Measurements from ENCODE around the gene GORASP1. TPM values are rescaled to one million over a fixed set of nuclear protein-coding genes. Genes with fewer than 3 reads are reported as not detected.

The GORASP1 gene
- total RNA-seq, 2 donors from 2014 or later: 47.4 to 48.9 TPM

DNA sequence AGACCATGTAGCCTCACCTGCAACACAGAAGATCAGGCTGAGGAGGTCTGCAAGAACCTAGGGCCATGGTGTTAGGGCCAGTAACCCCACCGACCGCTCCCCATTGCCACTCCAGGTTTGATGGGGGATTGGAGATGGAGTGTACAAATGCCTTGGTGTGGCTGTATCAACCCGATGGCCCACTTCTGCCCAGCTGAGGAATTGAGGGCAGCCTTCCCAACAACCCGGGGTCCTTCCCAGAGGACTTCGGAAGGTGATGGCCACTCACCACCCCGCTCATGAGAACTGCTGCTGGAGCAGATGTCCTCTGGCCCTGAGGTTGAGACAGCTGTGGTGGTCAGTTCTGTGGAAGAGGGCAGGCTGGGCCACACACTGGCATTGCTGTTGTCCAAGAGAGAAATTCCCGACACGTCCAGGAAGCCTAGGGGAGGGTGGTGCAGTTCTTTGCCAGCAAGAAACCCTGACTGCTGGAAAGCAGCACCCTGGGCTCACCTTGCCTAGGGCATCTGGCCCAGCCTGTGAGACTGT, 8.9 kb downstream of the GORASP1 start:
- no peak overlapping the region for H3K9ac ChIP-seq (ENCODE audit: extremely low read depth, low read length, poor library complexity, severe bottlenecking)
- H3K9me3 Mint-ChIP-seq: no peaks in the 10 kb centered on the region
- no peak overlapping the region for H3K27ac ChIP-seq (ENCODE audit: low read depth, low read length)
- H3K36me3 ChIP-seq (ENCODE audit: control insufficient read depth, insufficient read depth, low read length): peaks cover 50% of the 10 kb centered on the region
- no peaks in the 10 kb centered on the region for H3K27me3 Mint-ChIP-seq (ENCODE audit: insufficient read depth)
- no peaks in the 10 kb centered on the region for H3K27me3 ChIP-seq (ENCODE audit: control insufficient read depth, insufficient read depth, low read length, poor library complexity, severe bottlenecking)
- WGBS, 2 experiments (ENCODE audit: insufficient coverage in 1 of 2, insufficient read length in 1 of 2): 92 to 95% methylated on average over 4 to 8 of the region's 8 CpGs
- no peak for TF ChIP-seq CTCF (conservative IDR thresholded peaks at IDR 0.05)
- no peak overlapping the region for H3K27ac Mint-ChIP-seq
- peaks cover 35% of the 10 kb centered on the region for H3K36me3 Mint-ChIP-seq (ENCODE audit: low read depth)
- H3K4me3 Mint-ChIP-seq: no peak overlapping the region
- DNase-seq: no peak
- no peak overlapping the region for H3K4me3 ChIP-seq (ENCODE audit: low read length)
- no peaks in the 10 kb centered on the region for H3K4me1 Mint-ChIP-seq
- H3K9me3 ChIP-seq (ENCODE audit: control insufficient read depth, low read length): no peaks in the 10 kb centered on the region
- H3K4me1 ChIP-seq (ENCODE audit: control insufficient read depth, insufficient read depth, low read length): no peaks in the 10 kb centered on the region

- no peak for TF ChIP-seq CTCF (conservative IDR thresholded peaks at IDR 0.05)
- Histone ChIP-seq H3K4me1 (ENCODE audit: control insufficient read depth, insufficient read depth, low read length) (no peaks in the 10 kb centered on the region), H3K9me3 (ENCODE audit: control insufficient read depth, low read length) (no peaks in the 10 kb centered on the region), H3K27ac (ENCODE audit: low read depth, low read length) (no peak overlapping the region), H3K4me3 (ENCODE audit: low read length) (no peak overlapping the region), H3K36me3 (ENCODE audit: control insufficient read depth, insufficient read depth, low read length) (peaks cover 56% of the 10 kb centered on the region), H3K27me3 (ENCODE audit: control insufficient read depth, insufficient read depth, low read length, poor library complexity, severe bottlenecking) (no peaks in the 10 kb centered on the region), H3K9ac (ENCODE audit: extremely low read depth, low read length, poor library complexity, severe bottlenecking) (no peak overlapping the region)
- H3K36me3 Mint-ChIP-seq (ENCODE audit: low read depth): peaks cover 40% of the 10 kb centered on the region
- peak overlapping the region; percentile 55 for H3K27ac Mint-ChIP-seq
- no peaks in the 10 kb centered on the region for H3K27me3 Mint-ChIP-seq (ENCODE audit: insufficient read depth)
- H3K4me3 Mint-ChIP-seq: no peak overlapping the region
- H3K9me3 Mint-ChIP-seq: no peaks in the 10 kb centered on the region
- no peaks in the 10 kb centered on the region for H3K4me1 Mint-ChIP-seq
- DNase-seq: no peak
- 91 to 94% methylated on average over 6 to 8 of the region's 8 CpGs for WGBS, 2 experiments (ENCODE audit: insufficient coverage in 1 of 2, insufficient read length in 1 of 2)
Observed at GRCh38 chr3:39097716-39098472, 9.5 kb downstream of the GORASP1 start.

- WGBS, 2 experiments (ENCODE audit: insufficient coverage in 1 of 2, insufficient read length in 1 of 2): 40 to 80% methylated on average over 1 to 3 of the region's 3 CpGs
- no peak for DNase-seq
- H3K27me3 Mint-ChIP-seq (ENCODE audit: insufficient read depth): no peaks in the 10 kb centered on the region
- no peaks in the 10 kb centered on the region for H3K9me3 Mint-ChIP-seq
- peaks cover 50% of the 10 kb centered on the region for H3K36me3 Mint-ChIP-seq (ENCODE audit: low read depth)
- H3K4me3 ChIP-seq (ENCODE audit: low read length): no peak overlapping the region
- no peak for TF ChIP-seq CTCF (conservative IDR thresholded peaks at IDR 0.05)
- H3K4me3 Mint-ChIP-seq: no peak overlapping the region
- peak overlapping the region; percentile 69 for H3K27ac ChIP-seq (ENCODE audit: low read depth, low read length)
- no peaks in the 10 kb centered on the region for H3K27me3 ChIP-seq (ENCODE audit: control insufficient read depth, insufficient read depth, low read length, poor library complexity, severe bottlenecking)
- no peak overlapping the region for H3K27ac Mint-ChIP-seq
- no peaks in the 10 kb centered on the region for H3K9me3 ChIP-seq (ENCODE audit: control insufficient read depth, low read length)
- H3K4me1 Mint-ChIP-seq: no peaks in the 10 kb centered on the region
- H3K9ac ChIP-seq (ENCODE audit: extremely low read depth, low read length, poor library complexity, severe bottlenecking): no peak overlapping the region
- peaks cover 63% of the 10 kb centered on the region for H3K36me3 ChIP-seq (ENCODE audit: control insufficient read depth, insufficient read depth, low read length)
- H3K4me1 ChIP-seq (ENCODE audit: control insufficient read depth, insufficient read depth, low read length): no peaks in the 10 kb centered on the region
Observed at GRCh38 chr3:39096775-39097174, 10.7 kb downstream of the GORASP1 start.
